Central memory CD8-positive, alpha-beta T cell (primary cell): ENCODE measurements around the gene TGFA.

Experiments used
- ATAC-seq: fragments of 150-1000 bp; cut with Tn5 transposase; replicated peaks from 2 replicates; pipeline ENCODE4 v1.10.0; 2022; ENCODE audit warnings: mild to moderate bottlenecking, moderate FRiP score, moderate number of reproducible peaks; ENCODE audit not compliant: poor library complexity, severe bottlenecking; ENCODE audit errors: extremely low read depth
- DNase-seq, 2 donors: peaks; one replicate each; pipeline ENCODE4 v3.0.0; 2021; ENCODE audit warnings: low spot score in 2 of 2
- H3K27ac Mint-ChIP-seq: one replicate; pipeline ENCODE4 v1.8.0; 2022; ENCODE audit warnings: low read depth, mild to moderate bottlenecking, moderate library complexity, mixed read lengths
- H3K27me3 Mint-ChIP-seq: one replicate; pipeline ENCODE4 v1.8.0; 2022; ENCODE audit warnings: mixed read lengths
- H3K36me3 Mint-ChIP-seq: one replicate; pipeline ENCODE4 v1.8.0; 2022; ENCODE audit warnings: mild to moderate bottlenecking, moderate library complexity, mixed read lengths; ENCODE audit not compliant: insufficient read depth
- H3K4me1 Mint-ChIP-seq: one replicate; pipeline ENCODE4 v1.8.0; 2022; ENCODE audit warnings: mixed read lengths
- H3K4me3 Mint-ChIP-seq: one replicate; pipeline ENCODE4 v1.8.0; 2022; ENCODE audit warnings: mild to moderate bottlenecking, moderate library complexity, mixed read lengths
- H3K9me3 Mint-ChIP-seq: one replicate; pipeline ENCODE4 v1.8.0; 2022; ENCODE audit warnings: mixed read lengths

TGFA gene

DNA sequence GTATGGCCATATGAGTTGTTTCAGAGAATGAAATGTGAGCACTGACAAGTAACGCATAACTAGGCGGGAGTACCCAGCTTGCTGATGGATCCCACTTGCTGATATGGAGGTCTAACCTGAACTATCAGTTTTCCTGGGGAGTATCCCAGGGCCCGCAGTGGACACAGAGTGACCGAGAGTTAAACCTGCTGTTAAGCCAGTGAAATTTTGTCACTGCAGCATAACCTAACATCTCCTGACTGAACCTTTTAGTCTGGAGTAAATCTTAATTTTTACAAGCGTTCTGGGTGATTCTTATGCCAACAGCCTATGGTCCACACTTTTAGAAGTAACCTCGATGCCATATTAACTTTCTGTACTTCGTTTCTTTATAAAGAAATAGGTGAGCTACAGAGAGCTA is 54.4 kb downstream of the TGFA start:
- Mint-ChIP-seq H3K36me3 (no peaks in the 10 kb centered on the region), H3K4me3 (no peak overlapping the region), H3K27me3 (peaks cover 15% of the 10 kb centered on the region), H3K9me3 (no peaks in the 10 kb centered on the region), H3K27ac (no peak overlapping the region), H3K4me1 (peaks cover 14% of the 10 kb centered on the region)
- ATAC-seq (no peak), DNase-seq (no peak)

DNA sequence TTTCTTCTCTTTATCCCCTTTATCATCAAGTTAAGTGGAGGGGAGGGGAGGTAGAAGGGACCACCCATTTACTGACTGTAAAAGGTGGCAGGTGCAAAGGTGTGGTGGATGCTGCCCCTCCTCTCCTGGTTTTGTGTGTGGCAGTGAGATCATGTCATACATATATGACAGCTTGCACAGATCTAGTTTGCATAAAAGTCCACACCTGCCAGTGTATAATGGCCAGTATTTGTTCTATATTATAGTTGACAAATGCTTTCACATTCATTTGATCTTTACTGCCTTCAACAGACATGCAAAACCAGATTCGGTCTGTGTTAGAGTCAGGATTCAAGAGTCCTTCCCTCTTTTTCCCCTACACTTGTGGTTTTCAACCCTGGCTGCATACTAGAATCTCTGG is 55.1 kb downstream of the TGFA start:
- H3K27me3 Mint-ChIP-seq = peaks cover 22% of the 10 kb centered on the region
- H3K4me1 Mint-ChIP-seq = peaks cover 14% of the 10 kb centered on the region
- H3K9me3 Mint-ChIP-seq = no peaks in the 10 kb centered on the region
- ATAC-seq (no peak), DNase-seq (no peak)
- no peak overlapping the region for H3K27ac Mint-ChIP-seq
- H3K4me3 Mint-ChIP-seq = no peak overlapping the region
- no peaks in the 10 kb centered on the region for H3K36me3 Mint-ChIP-seq

DNA sequence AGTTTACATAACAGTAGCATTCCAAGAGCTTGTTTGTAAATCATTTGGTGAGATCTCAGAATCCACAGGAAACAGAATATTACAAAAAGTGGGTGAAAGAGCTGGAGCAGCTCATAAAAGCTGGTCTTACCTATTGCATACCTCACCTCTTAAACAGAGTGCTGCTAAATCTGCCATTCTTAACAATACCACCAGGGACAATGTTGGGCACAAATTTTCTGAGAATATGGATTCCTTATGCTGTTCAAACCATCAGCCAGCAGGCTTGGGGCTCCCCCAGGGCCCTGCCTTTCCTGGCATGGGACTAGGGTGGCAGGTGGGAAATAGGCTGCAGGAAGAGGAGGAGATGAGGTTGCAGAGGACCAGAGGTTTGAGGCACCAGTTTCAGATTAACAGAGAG is 55.6 kb downstream of the TGFA start:
- ATAC-seq = no peak

DNA sequence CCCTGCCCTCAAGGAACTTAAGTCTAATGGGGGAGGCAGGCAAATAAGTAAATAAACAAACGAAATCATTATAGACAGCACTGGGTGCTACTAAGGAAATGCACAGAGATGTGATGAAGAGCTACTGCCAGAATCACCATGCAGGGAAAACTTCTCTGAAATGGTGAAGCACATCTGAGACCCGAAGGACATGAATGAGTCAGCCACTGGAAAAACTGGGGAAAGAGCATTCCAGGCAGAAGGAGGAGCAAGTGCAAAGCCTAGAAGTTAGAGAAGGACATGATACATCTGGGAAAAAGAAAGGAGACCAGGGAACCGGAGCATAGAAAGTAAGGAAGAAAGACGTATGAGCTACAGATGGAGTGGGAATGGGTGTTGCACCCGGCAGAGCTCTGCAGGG is 56.8 kb downstream of the TGFA start:
- ATAC-seq (no peak), DNase-seq (no peak)
- peaks cover 11% of the 10 kb centered on the region for H3K4me1 Mint-ChIP-seq
- H3K27me3 Mint-ChIP-seq = peaks cover 24% of the 10 kb centered on the region
- H3K27ac Mint-ChIP-seq = no peak overlapping the region
- no peaks in the 10 kb centered on the region for H3K9me3 Mint-ChIP-seq
- H3K36me3 Mint-ChIP-seq = no peaks in the 10 kb centered on the region
- H3K4me3 Mint-ChIP-seq = no peak overlapping the region

More for the DNA sequence above, 55.6 kb downstream of the TGFA start:
- H3K27me3 Mint-ChIP-seq = peaks cover 24% of the 10 kb centered on the region
- no peaks in the 10 kb centered on the region for H3K36me3 Mint-ChIP-seq
- H3K27ac Mint-ChIP-seq = no peak overlapping the region
- H3K9me3 Mint-ChIP-seq = no peaks in the 10 kb centered on the region
- no peak overlapping the region for H3K4me3 Mint-ChIP-seq
- no peak for DNase-seq
- peaks cover 14% of the 10 kb centered on the region for H3K4me1 Mint-ChIP-seq

DNA sequence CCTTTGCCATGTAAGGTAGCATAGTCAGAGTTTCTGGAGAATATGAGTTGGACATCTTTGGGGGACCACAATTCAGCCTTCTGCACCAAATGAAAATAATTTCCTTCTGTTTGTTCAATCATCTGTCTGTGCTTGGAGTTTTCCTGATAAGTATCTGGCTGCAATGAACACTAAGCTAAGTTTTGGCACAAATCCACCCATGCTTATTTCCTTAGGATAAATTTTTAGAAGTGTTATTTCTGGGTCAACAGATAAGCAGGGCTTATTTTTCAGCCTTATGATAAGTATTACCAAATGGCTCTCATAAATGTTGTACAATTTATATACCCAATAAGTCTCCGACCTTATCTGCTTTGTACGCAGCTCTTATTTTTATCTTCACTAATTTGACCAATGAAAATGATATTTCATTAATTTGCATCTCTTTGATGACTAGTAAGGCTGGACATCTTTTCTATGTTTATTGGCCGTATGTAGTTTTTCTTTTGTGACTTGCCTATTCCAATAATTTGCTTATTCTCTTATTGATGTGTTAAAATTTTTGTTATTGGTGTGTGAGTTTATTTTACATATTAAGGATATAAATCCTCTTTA is 59.2 kb downstream of the TGFA start:
- no peak overlapping the region for H3K4me3 Mint-ChIP-seq
- no peak for ATAC-seq
- no peak for DNase-seq
- peaks cover 29% of the 10 kb centered on the region for H3K27me3 Mint-ChIP-seq
- no peaks in the 10 kb centered on the region for H3K9me3 Mint-ChIP-seq
- H3K36me3 Mint-ChIP-seq = no peaks in the 10 kb centered on the region
- H3K4me1 Mint-ChIP-seq = peaks cover 6% of the 10 kb centered on the region
- H3K27ac Mint-ChIP-seq = no peak overlapping the region

DNA sequence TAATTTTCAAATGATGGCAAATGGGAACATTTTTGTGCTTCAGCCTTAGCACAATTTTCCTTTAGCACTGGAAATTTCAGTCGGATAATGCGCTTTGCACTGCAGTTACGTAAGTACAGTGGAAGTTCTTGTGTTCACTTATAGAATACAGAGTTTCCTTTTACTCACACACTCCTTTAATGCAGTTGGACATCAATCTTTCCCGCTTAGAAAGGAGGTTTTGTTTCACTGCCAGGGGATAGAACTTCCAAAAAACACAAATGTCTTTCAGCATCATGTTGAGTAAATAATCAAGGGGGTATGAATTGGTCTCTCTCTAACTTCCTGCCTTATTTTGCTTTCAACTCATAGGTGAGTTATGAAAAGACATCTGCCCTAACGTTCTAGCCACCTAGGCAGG is 63.2 kb downstream of the TGFA start:
- H3K9me3 Mint-ChIP-seq = no peaks in the 10 kb centered on the region
- DNase-seq (no peak), ATAC-seq (no peak)
- H3K4me1 Mint-ChIP-seq = no peaks in the 10 kb centered on the region
- H3K27me3 Mint-ChIP-seq = peaks cover 46% of the 10 kb centered on the region
- no peak overlapping the region for H3K27ac Mint-ChIP-seq
- peaks cover 2% of the 10 kb centered on the region for H3K36me3 Mint-ChIP-seq
- no peak overlapping the region for H3K4me3 Mint-ChIP-seq

DNA sequence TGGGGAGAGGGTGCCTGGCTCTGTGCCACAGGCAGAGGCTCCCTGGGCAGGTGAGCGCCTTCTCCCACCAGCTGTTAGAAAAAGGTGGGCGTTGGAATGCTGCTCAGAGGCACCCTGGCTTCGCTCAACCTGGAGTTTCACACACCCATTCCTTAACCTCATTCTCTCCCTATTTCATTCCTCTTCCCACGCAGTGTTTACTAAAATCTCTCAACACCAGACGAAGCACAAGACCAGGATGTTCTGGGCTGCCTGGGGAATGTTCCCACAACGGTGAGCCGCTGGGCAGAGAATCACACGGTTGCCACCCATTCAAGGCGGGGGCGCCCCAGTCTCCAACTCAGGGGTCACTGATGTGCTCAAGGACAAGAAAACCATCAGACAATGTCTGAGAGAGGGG is 64.5 kb downstream of the TGFA start:
- Mint-ChIP-seq H3K4me3 (no peak overlapping the region), H3K27ac (no peak overlapping the region), H3K36me3 (peaks cover 2% of the 10 kb centered on the region), H3K9me3 (no peaks in the 10 kb centered on the region), H3K27me3 (peaks cover 40% of the 10 kb centered on the region), H3K4me1 (no peaks in the 10 kb centered on the region)
- DNase-seq (no peak), ATAC-seq (no peak)

DNA sequence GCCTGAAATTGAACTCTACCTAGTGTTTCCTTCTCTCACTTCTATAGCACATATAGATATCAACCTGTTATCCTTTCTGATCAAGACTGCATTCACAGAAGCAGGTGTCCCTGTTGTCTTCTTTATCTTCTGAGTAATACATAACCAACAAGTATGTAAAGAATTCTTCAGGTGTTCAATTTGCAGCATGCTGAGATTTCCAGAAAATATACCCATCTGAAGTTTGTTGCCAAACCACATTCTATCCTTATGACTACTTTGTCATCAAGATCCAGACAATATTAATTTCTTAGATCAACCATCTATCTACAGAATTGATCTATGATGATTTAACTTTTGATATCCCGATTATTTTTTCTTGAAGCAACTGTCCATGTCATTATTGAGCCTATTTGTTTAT is 69.5 kb downstream of the TGFA start:
- DNase-seq = no peak
- no peak overlapping the region for H3K4me3 Mint-ChIP-seq
- no peak overlapping the region for H3K27ac Mint-ChIP-seq
- H3K4me1 Mint-ChIP-seq = no peaks in the 10 kb centered on the region
- no peaks in the 10 kb centered on the region for H3K9me3 Mint-ChIP-seq
- no peaks in the 10 kb centered on the region for H3K36me3 Mint-ChIP-seq
- ATAC-seq = no peak
- H3K27me3 Mint-ChIP-seq = peaks cover 24% of the 10 kb centered on the region

DNA sequence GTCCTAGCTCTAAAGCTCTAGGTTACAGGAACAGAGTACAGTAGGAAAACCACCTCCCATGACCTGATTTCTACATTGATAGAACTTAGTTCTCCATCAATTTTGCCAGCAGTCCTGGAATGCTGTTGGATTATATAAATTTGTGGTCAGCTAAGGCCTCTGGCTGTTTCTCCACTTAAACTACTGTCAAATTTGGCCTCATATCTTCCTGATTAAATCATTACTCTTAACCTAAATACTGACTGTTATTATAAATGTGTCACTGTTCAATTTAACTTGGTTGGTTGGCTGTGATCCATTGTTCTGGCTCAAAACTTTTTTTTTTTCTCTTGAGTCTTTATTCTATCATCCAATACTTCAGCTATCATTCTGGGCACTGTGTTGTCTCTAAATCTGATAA is 71.2 kb downstream of the TGFA start:
- DNase-seq = no peak
- Mint-ChIP-seq H3K27me3 (peaks cover 13% of the 10 kb centered on the region), H3K27ac (no peak overlapping the region), H3K36me3 (no peaks in the 10 kb centered on the region), H3K9me3 (no peaks in the 10 kb centered on the region), H3K4me1 (no peaks in the 10 kb centered on the region), H3K4me3 (no peak overlapping the region)
- no peak for ATAC-seq

DNA sequence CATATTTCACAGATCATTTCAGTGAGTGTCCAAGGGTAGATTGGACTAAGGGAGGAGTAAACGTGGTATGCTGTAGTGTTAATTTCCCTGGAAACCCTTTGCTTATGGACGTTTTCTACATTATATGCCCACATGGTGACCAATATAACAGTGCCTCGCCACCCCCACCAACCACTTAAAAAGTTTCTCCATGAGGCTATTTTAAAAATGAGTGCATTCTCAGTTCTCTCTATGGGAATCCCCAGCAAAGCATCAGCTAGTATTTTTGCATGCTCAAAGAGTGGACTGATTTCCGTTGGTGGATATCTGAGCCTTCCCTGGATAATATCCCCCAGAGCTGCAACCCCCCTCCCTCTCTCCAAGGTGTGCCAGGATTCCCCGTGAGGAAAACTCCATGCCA is 73.2 kb downstream of the TGFA start:
- Mint-ChIP-seq H3K27ac (no peak overlapping the region), H3K9me3 (no peaks in the 10 kb centered on the region), H3K4me1 (no peaks in the 10 kb centered on the region), H3K36me3 (no peaks in the 10 kb centered on the region), H3K27me3 (no peaks in the 10 kb centered on the region), H3K4me3 (no peak overlapping the region)
- ATAC-seq = no peak
- DNase-seq = no peak

DNA sequence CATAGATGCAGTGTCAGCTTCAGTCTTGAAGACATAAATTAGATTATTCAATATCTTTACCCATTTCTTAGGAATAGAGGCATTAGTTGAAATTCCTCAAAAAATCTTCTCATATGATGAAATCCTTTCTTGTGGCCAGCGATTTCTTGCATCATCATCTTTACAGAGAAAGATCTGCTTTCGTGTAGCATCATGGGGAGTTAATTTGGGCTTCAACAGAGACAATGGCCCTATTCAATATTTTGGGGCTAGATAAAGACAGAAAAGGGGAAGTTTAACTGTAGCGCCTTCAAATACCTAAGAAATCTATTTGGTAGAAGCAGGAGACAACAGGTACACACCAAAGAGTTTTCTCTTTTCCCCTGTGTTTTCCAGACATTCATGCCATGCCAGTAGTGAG is 73.8 kb downstream of the TGFA start:
- DNase-seq (no peak), ATAC-seq (no peak)
- Mint-ChIP-seq H3K36me3 (no peaks in the 10 kb centered on the region), H3K4me1 (no peaks in the 10 kb centered on the region), H3K9me3 (no peaks in the 10 kb centered on the region), H3K27me3 (no peaks in the 10 kb centered on the region), H3K4me3 (no peak overlapping the region), H3K27ac (no peak overlapping the region)

DNA sequence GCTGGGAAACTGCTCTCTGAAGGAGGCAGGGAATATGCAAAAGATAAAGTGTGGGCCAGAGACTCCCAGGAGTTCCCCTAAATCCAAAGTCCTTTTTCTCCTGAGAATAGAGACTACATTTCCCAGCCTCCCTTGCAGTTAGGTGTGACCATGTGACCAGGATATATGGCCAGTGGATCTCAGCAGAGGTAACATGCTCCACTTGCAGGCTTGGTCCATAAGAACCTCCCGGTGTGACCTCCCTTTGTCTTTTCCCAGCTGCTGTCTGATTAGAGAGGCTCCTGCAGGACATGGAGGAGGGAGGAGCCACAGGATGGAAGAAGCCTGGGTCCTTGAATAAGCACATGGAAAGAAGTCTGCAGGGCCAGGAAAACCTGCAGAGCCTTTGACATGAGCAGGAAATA is 76.2 kb downstream of the TGFA start:
- H3K36me3 Mint-ChIP-seq = no peaks in the 10 kb centered on the region
- no peaks in the 10 kb centered on the region for H3K27me3 Mint-ChIP-seq
- peaks cover 6% of the 10 kb centered on the region for H3K4me1 Mint-ChIP-seq
- H3K27ac Mint-ChIP-seq = no peak overlapping the region
- DNase-seq (no peak), ATAC-seq (no peak)
- no peaks in the 10 kb centered on the region for H3K9me3 Mint-ChIP-seq
- no peak overlapping the region for H3K4me3 Mint-ChIP-seq

DNA sequence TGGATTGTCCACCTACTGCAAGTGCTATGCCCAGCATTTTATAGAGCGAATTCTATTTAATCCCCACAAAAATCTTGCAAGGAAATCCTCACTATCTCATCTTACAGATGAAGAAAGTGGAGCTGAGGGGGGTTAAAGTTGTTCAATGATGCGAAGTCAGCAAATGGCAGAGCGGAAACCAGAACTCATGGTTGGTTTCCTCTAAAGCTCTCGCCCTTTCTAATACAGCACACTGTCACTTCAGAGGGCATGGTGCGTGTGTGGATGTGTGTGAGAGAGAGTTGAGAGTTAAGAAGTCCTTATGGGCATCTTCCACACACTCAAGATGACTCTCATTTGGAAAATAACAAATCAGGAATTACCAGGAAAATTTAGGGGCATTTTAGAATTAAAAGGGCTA is 78.4 kb downstream of the TGFA start:
- no peaks in the 10 kb centered on the region for H3K9me3 Mint-ChIP-seq
- H3K27ac Mint-ChIP-seq = no peak overlapping the region
- H3K4me1 Mint-ChIP-seq = peaks cover 6% of the 10 kb centered on the region
- H3K4me3 Mint-ChIP-seq = no peak overlapping the region
- ATAC-seq (peak; percentile 65), DNase-seq (no peak)
- no peaks in the 10 kb centered on the region for H3K27me3 Mint-ChIP-seq
- no peaks in the 10 kb centered on the region for H3K36me3 Mint-ChIP-seq
